PFSK-1 (cell line): ENCODE data around the gene RNF175.

Experiments used
- FOXP2 ChIP-seq: optimal IDR thresholded peaks from 2 replicates; pipeline ENCODE3; 2011; ENCODE audit warnings: borderline replicate concordance, control low read depth, inconsistent platforms; ENCODE audit not compliant: insufficient read depth; ENCODE audit errors: extremely low read length, extremely low read depth
- POLR2AphosphoS5 ChIP-seq: IDR thresholded peaks from 2 replicates; pipeline ENCODE4 v1.6.1; 2012; ENCODE audit warnings: low read depth, mild to moderate bottlenecking, control low read depth, low read length, moderate library complexity
- REST ChIP-seq, 2 experiments: IDR thresholded peaks; 2 replicates each; pipeline versions ENCODE4 v1.6.1 to v1.8.0; 2011 to 2012; ENCODE audit warnings: low read depth in 2 of 2, low read length in 2 of 2, control low read depth in 1 of 2, inconsistent platforms in 1 of 2, mild to moderate bottlenecking in 1 of 2, moderate library complexity in 1 of 2; ENCODE audit not compliant: insufficient read depth in 1 of 2
- SIN3A ChIP-seq: IDR thresholded peaks from 2 replicates; pipeline ENCODE4 v1.6.1; 2012; ENCODE audit warnings: mild to moderate bottlenecking, low read length, moderate library complexity, borderline replicate concordance; ENCODE audit not compliant: insufficient read depth
- TAF1 ChIP-seq: IDR thresholded peaks from 2 replicates; pipeline ENCODE4 v1.6.1; 2012; ENCODE audit warnings: low read length, control low read depth, borderline replicate concordance; ENCODE audit not compliant: insufficient read depth

Gene RNF175

GRCh38 chr4:153733751-153734448 is 25.9 kb downstream of the RNF175 start:
- TF ChIP-seq FOXP2 = no peak
- TF ChIP-seq POLR2AphosphoS5 = no peak
- TF ChIP-seq SIN3A = no peak
- no peak for TF ChIP-seq REST (IDR thresholded peaks at IDR 0.05; ENCODE audit: insufficient read depth in 1 of 2, low read depth in 2 of 2, low read length in 2 of 2)
- no peak for TF ChIP-seq TAF1

DNA sequence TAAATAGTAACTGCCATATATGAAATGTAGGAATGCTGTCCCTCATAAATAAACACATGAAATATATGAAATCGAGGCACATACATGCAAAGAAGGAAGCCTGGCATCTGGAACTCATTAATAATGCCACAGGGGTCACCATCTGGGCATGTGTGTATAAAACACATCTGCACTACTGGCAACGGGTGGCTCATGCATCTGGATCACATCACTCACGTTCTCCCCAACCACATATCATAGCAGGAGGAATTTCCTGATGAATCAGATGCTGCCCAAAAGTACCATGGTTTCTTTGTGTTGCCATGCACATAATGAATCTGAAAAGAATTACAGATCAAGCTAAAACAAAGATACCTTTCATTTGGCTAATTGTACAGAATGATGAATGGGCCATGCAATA is 28.6 kb downstream of the RNF175 start:
- no peak for TF ChIP-seq TAF1
- TF ChIP-seq POLR2AphosphoS5 = no peak
- TF ChIP-seq FOXP2 = no peak
- no peak for TF ChIP-seq REST (IDR thresholded peaks at IDR 0.05; ENCODE audit: insufficient read depth in 1 of 2, low read depth in 2 of 2, low read length in 2 of 2)
- no peak for TF ChIP-seq SIN3A

DNA sequence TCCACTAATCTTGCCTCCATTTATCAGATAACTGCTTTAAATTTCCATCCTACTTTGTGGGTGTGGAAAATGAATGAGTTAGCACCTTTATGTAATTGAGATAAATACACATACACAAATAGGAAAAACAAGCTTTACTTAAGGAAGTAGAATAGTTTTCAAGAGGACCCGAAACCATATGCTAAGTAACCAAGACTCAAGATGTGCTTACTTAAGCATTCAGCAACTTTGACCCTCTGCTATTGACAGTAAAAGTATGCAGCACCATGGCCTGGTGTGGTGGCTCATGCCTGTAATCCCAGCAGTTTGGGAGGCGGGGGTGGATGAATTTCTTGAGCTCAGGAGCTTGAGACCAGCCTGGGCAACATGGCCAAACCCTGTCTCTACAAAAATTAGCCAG is 29.9 kb downstream of the RNF175 start:
- TF ChIP-seq POLR2AphosphoS5 (no peak), FOXP2 (no peak), REST (IDR thresholded peaks at IDR 0.05; ENCODE audit: insufficient read depth in 1 of 2, low read depth in 2 of 2, low read length in 2 of 2) (no peak), SIN3A (no peak), TAF1 (no peak)

DNA sequence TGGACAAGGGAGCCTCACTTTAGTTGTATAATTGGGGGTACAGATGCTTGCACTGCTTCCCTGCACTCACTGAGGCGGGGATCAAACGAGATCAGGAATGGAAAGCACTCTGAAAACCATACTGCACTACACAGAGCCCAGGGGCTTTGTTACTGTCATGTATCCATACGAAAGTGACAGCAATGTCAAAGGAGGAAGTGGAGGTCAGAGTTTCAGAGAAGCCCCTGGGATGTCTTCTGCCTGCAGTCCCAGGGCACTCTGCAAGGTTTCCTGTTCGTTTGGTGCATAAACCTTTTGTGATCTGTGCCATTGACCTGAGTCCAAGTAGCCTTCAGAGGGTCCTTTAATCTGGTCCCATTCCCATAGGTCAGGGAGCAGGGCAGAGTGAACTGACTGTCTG is 31.2 kb downstream of the RNF175 start:
- no peak for TF ChIP-seq FOXP2
- no peak for TF ChIP-seq REST (IDR thresholded peaks at IDR 0.05; ENCODE audit: insufficient read depth in 1 of 2, low read depth in 2 of 2, low read length in 2 of 2)
- no peak for TF ChIP-seq TAF1
- no peak for TF ChIP-seq SIN3A
- TF ChIP-seq POLR2AphosphoS5 = no peak

DNA sequence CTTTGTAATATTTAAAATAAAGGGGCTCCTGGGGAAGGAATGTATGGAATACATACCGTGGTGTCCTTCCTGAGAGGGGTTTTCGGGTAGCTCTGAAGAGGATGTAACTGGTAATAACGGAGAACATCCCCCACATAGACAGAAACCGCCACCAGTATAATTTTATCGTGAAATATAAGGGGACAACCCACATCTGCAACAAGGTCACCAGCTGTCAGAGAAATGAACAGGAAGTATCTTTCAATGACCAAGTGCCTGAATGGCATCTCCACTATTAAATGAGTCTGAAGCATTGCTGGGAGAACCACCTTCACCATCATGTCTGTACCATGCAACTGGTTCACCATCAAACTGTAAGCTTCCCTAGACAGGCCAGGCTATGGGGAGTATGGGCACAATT is 31.7 kb downstream of the RNF175 start:
- no peak for TF ChIP-seq SIN3A
- no peak for TF ChIP-seq FOXP2
- TF ChIP-seq POLR2AphosphoS5 = no peak
- no peak for TF ChIP-seq REST (IDR thresholded peaks at IDR 0.05; ENCODE audit: insufficient read depth in 1 of 2, low read depth in 2 of 2, low read length in 2 of 2)
- TF ChIP-seq TAF1 = no peak
